ENCODE data around the gene PRMT9. TPM values are rescaled to one million over a fixed set of nuclear protein-coding genes. Genes with fewer than 3 reads are reported as not detected.

The PRMT9 gene
- total and polyA plus RNA-seq, 2 of the 13 experiments (the other 11 are each of a cell fraction or from before 2014, with no cell fraction given), result 4.0 to 9.7 TPM

DNA sequence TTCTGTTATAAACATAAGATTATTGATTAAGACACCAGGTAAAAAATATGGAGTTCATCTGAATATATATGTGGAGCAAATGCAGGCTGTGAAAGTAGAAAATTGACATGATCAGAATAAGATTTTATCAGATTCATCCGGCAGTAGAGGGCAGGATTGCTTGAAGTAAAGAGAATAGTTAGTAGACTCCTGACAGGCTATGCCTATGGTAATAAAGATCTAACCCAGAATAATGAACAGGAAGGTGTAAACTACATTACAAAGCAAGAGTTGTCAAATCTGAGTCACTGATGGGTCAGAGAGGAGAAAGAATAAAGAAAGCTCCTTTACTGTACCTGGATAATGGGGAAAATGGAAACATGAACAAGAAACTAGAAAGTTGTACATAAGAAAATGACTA lies 87.6 kb downstream of the PRMT9 start:
- no peaks in the 10 kb centered on the region for H3K79me2 ChIP-seq (ENCODE audit: insufficient read depth, low read length)
- in situ Hi-C loops (cut with HindIII; ENCODE audit: extremely low pct_ligation_motif_present, low pct_unique_long_range_greater_than_20kb), result loop anchor here (10.0 to 25.0 kb wide), 2 partner anchors 442 to 584 kb away; no protein-coding TSS in a partner anchor
- intact Hi-C loops (cut with micrococcal nuclease; ENCODE audit: unreplicated experiment), result no loop called here
- no peaks in the 10 kb centered on the region for H3K9me3 ChIP-seq (ENCODE audit: low read length)
- H4K20me1 ChIP-seq (ENCODE audit: insufficient read depth, low read length), result no peaks in the 10 kb centered on the region
- no peak overlapping the region for H3K4me3 ChIP-seq (replicated peaks in 1 of 3; ENCODE audit: insufficient read depth in 1 of 3, low read depth in 2 of 3, low read length in 3 of 3)
- no peak overlapping the region for H3K27ac ChIP-seq (ENCODE audit: extremely low read length, insufficient read depth, low read length)
- H2AFZ ChIP-seq (ENCODE audit: low read length), result no peak overlapping the region
- no peak for TF ChIP-seq RFXANK (CRISPR knock-in tag; IDR thresholded peaks at IDR 0.05)
- peak; percentile 23; the same call in 1 of the 2 replicates for TF ChIP-seq STAG1 (CRISPR knock-in tag; IDR thresholded peaks at IDR 0.05)
- no peak for TF ChIP-seq MAFF (IDR thresholded peaks at IDR 0.05; ENCODE audit: low read depth, low read length)
- no peak for TF ChIP-seq ARNT2 (CRISPR knock-in tag; IDR thresholded peaks at IDR 0.05; ENCODE audit: low read depth)
- DNase-seq (ENCODE audit: low spot score), result no peak
- no peaks in the 10 kb centered on the region for H3K36me3 ChIP-seq (replicated peaks in 1 of 2; ENCODE audit: control insufficient read depth in 1 of 2, insufficient read depth in 2 of 2, low read length in 2 of 2)
- no peak overlapping the region for H3K9ac ChIP-seq (ENCODE audit: insufficient read depth, low read depth, low read length)
- FAIRE-seq, result no peak
- ATAC-seq, result no peak
- POLR2A ChIA-PET, result no interaction called here
- CTCF ChIA-PET (ENCODE audit: low intra/inter-chr PET ratio, low total read pairs), result interaction anchor here (2.5 kb wide), 1 partner anchor 270 kb away, joined by 7 read pairs; no protein-coding TSS in a partner anchor
- H3K4me1 ChIP-seq (ENCODE audit: insufficient read depth, low read length), result no peaks in the 10 kb centered on the region
- BruUV-seq (replicated peaks), result no TSS peak
- no peaks in the 10 kb centered on the region for H3K27me3 ChIP-seq (ENCODE audit: control insufficient read depth in 1 of 2, insufficient read depth in 2 of 2, low read length in 2 of 2)
- 0% methylated on average over 1 of the region's 1 CpG for WGBS (ENCODE audit: low lambda C conversion rate)
- H3K4me2 ChIP-seq (ENCODE audit: low read depth, low read length), result no peak overlapping the region

DNA sequence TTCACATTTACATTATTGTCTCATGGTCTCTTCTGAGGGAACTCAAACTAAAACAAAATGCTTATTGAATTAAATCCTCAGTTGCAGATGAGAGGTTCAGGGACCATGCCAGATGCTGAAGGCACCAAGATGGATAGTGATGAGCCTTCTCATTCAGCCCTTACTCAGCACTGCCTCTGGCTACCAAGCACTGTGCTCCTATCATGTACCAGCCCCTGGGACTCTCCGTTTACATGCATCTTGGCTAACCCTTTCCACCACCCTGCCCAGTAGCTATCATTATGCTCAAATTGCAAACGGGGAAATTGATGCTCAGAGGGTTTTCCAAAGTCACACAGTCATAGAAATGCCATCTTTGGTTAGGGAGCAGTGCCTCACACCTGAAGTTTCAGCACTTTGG lies 89.4 kb downstream of the PRMT9 start:
- Histone ChIP-seq H4K20me1 (ENCODE audit: insufficient read depth, low read length) (no peaks in the 10 kb centered on the region), H3K4me1 (ENCODE audit: insufficient read depth, low read length) (no peaks in the 10 kb centered on the region), H2AFZ (ENCODE audit: low read length) (no peak overlapping the region), H3K79me2 (ENCODE audit: insufficient read depth, low read length) (no peaks in the 10 kb centered on the region), H3K4me2 (ENCODE audit: low read depth, low read length) (no peak overlapping the region), H3K36me3 (replicated peaks in 1 of 2; ENCODE audit: control insufficient read depth in 1 of 2, insufficient read depth in 2 of 2, low read length in 2 of 2) (no peaks in the 10 kb centered on the region), H3K27me3 (ENCODE audit: control insufficient read depth in 1 of 2, insufficient read depth in 2 of 2, low read length in 2 of 2) (no peaks in the 10 kb centered on the region), H3K27ac (ENCODE audit: extremely low read length, insufficient read depth, low read length) (no peak overlapping the region), H3K9ac (ENCODE audit: insufficient read depth, low read depth, low read length) (no peak overlapping the region), H3K9me3 (ENCODE audit: low read length) (no peaks in the 10 kb centered on the region), H3K4me3 (replicated peaks in 1 of 3; ENCODE audit: insufficient read depth in 1 of 3, low read depth in 2 of 3, low read length in 3 of 3) (no peak overlapping the region)
- TF ChIP-seq ATM (IDR thresholded peaks at IDR 0.05; ENCODE audit: borderline replicate concordance) (no peak), ZNF275 (CRISPR knock-in tag; IDR thresholded peaks at IDR 0.05; ENCODE audit: borderline replicate concordance) (no peak), ZMYM3 (CRISPR knock-in tag; IDR thresholded peaks at IDR 0.05) (no peak), ZNF639 (CRISPR knock-in tag; conservative IDR thresholded peaks at IDR 0.05) (no peak), ZNF33B (CRISPR knock-in tag; IDR thresholded peaks at IDR 0.05) (no peak), POLR2AphosphoS2 (IDR thresholded peaks at IDR 0.05; ENCODE audit: low read depth, low read length) (no peak), ZNF34 (CRISPR knock-in tag; IDR thresholded peaks at IDR 0.05; ENCODE audit: borderline replicate concordance) (no peak), ISL2 (CRISPR knock-in tag; IDR thresholded peaks at IDR 0.05) (no peak)
- no TSS peak for BruUV-seq (replicated peaks)
- DNase-seq (ENCODE audit: low spot score) (no peak), FAIRE-seq (no peak), ATAC-seq (no peak; the same call in 2 of the 3 replicates)
- 13% methylated on average over 2 of the region's 2 CpGs for WGBS (ENCODE audit: low lambda C conversion rate)
- CTCF ChIA-PET (ENCODE audit: low intra/inter-chr PET ratio, low total read pairs), result no interaction called here
- in situ Hi-C loops (cut with HindIII; ENCODE audit: extremely low pct_ligation_motif_present, low pct_unique_long_range_greater_than_20kb), result loop anchor here (10.0 to 25.0 kb wide), 2 partner anchors 440 to 582 kb away; no protein-coding TSS in a partner anchor
- intact Hi-C loops (cut with micrococcal nuclease; ENCODE audit: unreplicated experiment), result loop anchor here (5.0 kb wide), 1 partner anchor 497 kb away; no protein-coding TSS in a partner anchor
- POLR2A ChIA-PET, result no interaction called here

Data from HepG2 (cell line).